K562 (cell line): ENCODE results near the gene ATG10. TPM values are rescaled to one million over a fixed set of nuclear protein-coding genes. Genes with fewer than 3 reads are reported as not detected.

Experiments
- ATAC-seq: fragments of 200-7000 bp; cut with Tn5 transposase; 3 replicates; pipeline ENCODE4 v1.9.1; 2020; ENCODE audit warnings: moderate library complexity
- BruUV-seq: library from RNA; stranded (reverse); fragments of 400-500 nt; replicated peaks from 2 replicates; lab custom pipeline; 2021; lab: Mats Ljungman, UMichigan
- CTCF ChIA-PET: fragments of 300-600 bp; formaldehyde crosslinking; extraction: SDS; loops from one replicate; lab custom pipeline; 2021; ENCODE audit warnings: low intra/inter-chr PET ratio; lab: Yijun Ruan, JAX
- POLR2A ChIA-PET: fragments of 300-600, 350-650 bp; sonication (Branson Sonifier 250); formaldehyde crosslinking; extraction: SDS; loops from one replicate; lab custom pipeline; 2021; ENCODE audit warnings: antibody characterized with exemption, inconsistent platforms; lab: Yijun Ruan, JAX
- DNase-seq, 4 experiments: peaks; one replicate each; pipeline versions ENCODE4 v3.0.0 to v3.0.0-alpha.2; 2011 to 2018; ENCODE audit warnings: low spot score in 3 of 4, mixed read lengths in 3 of 4; ENCODE audit errors: extremely low read depth in 1 of 4
- FAIRE-seq: peaks from 2 replicates; lab custom pipeline; 2011; peaks lifted over from hg19 to GRCh38; lab: Jason Lieb, UNC
- H2AFZ ChIP-seq: 2 replicates; pipeline ENCODE4 v1.6.0; 2011; ENCODE audit warnings: low read depth, low read length, control low read depth, inconsistent platforms
- H3K27ac ChIP-seq: fragments of 200-600 bp; 3 replicates; pipeline ENCODE4 v1.8.0; 2011; ENCODE audit warnings: low read depth, mild to moderate bottlenecking, control low read depth, inconsistent platforms, low read length, moderate library complexity, mixed read lengths; ENCODE audit errors: extremely low read depth
- H3K27me3 ChIP-seq, 2 experiments: fragments of 300-600 bp in 1 of 2; 2 replicates in 1 of 2; 3 replicates in 1 of 2; pipeline versions ENCODE4 v1.6.0 to v1.8.0; 2011; ENCODE audit warnings: inconsistent platforms in 2 of 2, low read length in 2 of 2, mild to moderate bottlenecking in 1 of 2, mixed read lengths in 1 of 2, moderate library complexity in 1 of 2; ENCODE audit not compliant: control insufficient read depth in 2 of 2, insufficient read depth in 2 of 2
- H3K36me3 ChIP-seq: fragments of 300-600 bp; 3 replicates; pipeline ENCODE4 v1.8.0; 2011; ENCODE audit warnings: mild to moderate bottlenecking, low read length, inconsistent platforms; ENCODE audit not compliant: control insufficient read depth, insufficient read depth
- H3K4me1 ChIP-seq, 2 experiments: fragments of 200-600 bp in 1 of 2; replicated peaks in 1 of 2; 2 replicates in 1 of 2; 3 replicates in 1 of 2; pipeline versions ENCODE4 v1.5.1 to v1.8.0; 2011; ENCODE audit warnings: inconsistent platforms in 2 of 2, low read length in 2 of 2, mild to moderate bottlenecking in 1 of 2, mixed read lengths in 1 of 2, moderate library complexity in 1 of 2; ENCODE audit not compliant: control insufficient read depth in 2 of 2, insufficient read depth in 2 of 2
- H3K4me2 ChIP-seq: 2 replicates; pipeline ENCODE4 v1.6.1; 2011; ENCODE audit warnings: low read length, control low read depth, inconsistent platforms, mixed read lengths; ENCODE audit not compliant: insufficient read depth
- H3K4me3 ChIP-seq: fragments of 200-600 bp; sonication (generic), shearing (Covaris generic); 2 replicates; pipeline ENCODE4 v1.5.1; 2016; ENCODE audit warnings: control low read depth, inconsistent platforms
- H3K79me2 ChIP-seq: fragments of 200-600 bp; 3 replicates; pipeline ENCODE4 v1.8.0; 2011; ENCODE audit warnings: low read length, inconsistent platforms; ENCODE audit not compliant: control insufficient read depth, insufficient read depth
- H3K9ac ChIP-seq, 2 experiments: 2 replicates each; pipeline versions ENCODE4 v1.6.0 to v1.6.1; 2011; ENCODE audit warnings: low read depth in 2 of 2, low read length in 2 of 2, control low read depth in 1 of 2, inconsistent platforms in 1 of 2, mild to moderate bottlenecking in 1 of 2, mixed read lengths in 1 of 2; ENCODE audit not compliant: insufficient read depth in 1 of 2
- H3K9me1 ChIP-seq: one replicate; pipeline ENCODE4 v1.6.0; 2011; ENCODE audit warnings: inconsistent platforms, mild to moderate bottlenecking, low read length, moderate library complexity; ENCODE audit not compliant: control insufficient read depth, insufficient read depth
- H3K9me3 ChIP-seq: replicated peaks from 2 replicates; pipeline ENCODE4 v1.5.1; 2011; ENCODE audit warnings: low read depth, low read length, inconsistent platforms; ENCODE audit not compliant: control insufficient read depth, insufficient read depth
- H4K20me1 ChIP-seq: replicated peaks from 2 replicates; pipeline ENCODE4 v1.6.1; 2011; ENCODE audit warnings: low read length, inconsistent platforms, mixed read lengths; ENCODE audit not compliant: control insufficient read depth, insufficient read depth
- ARID1B ChIP-seq: fragments of 450-650 bp; IDR thresholded peaks from 2 replicates; pipeline ENCODE4 v1.6.1; 2016; ENCODE audit warnings: antibody characterized with exemption, mild to moderate bottlenecking, inconsistent platforms
- ASH1L ChIP-seq: fragments of 450-650 bp; IDR thresholded peaks from 2 replicates; pipeline ENCODE4 v1.6.1; 2018; ENCODE audit warnings: borderline replicate concordance, mild to moderate bottlenecking, low read depth; ENCODE audit not compliant: partially characterized antibody
- CEBPG ChIP-seq, 3 experiments: fragments of 200-800 bp in 1 of 3; sonication (Bioruptor generic) in 1 of 3; sonication (generic) in 1 of 3; formaldehyde crosslinking in 1 of 3; IDR thresholded peaks in 2 of 3; conservative IDR thresholded peaks in 1 of 3; 2 replicates each; pipeline versions ENCODE4 v1.6.1 to v1.8.0; 2016 to 2022; ENCODE audit warnings: missing compliant biosample characterization in 2 of 3, missing genetic modification characterization in 2 of 3, mild to moderate bottlenecking in 1 of 3, missing genetic modification reagents in 1 of 3
- DIDO1 ChIP-seq: fragments of 450-650 bp; IDR thresholded peaks from 2 replicates; pipeline ENCODE4 v1.6.1; 2016; ENCODE audit warnings: low read depth, missing biosample characterization, missing genetic modification characterization
- FOSL1 ChIP-seq: fragments of 200-800 bp; sonication (Bioruptor generic); conservative IDR thresholded peaks from 2 replicates; pipeline ENCODE4 v1.6.1; 2016; ENCODE audit warnings: missing genetic modification characterization, missing compliant biosample characterization
- GABPA ChIP-seq: fragments of 200-800 bp; sonication (Bioruptor generic); conservative IDR thresholded peaks from 2 replicates; pipeline ENCODE4 v1.6.1; 2016; ENCODE audit warnings: low read depth, missing genetic modification characterization, missing compliant biosample characterization
- ZBED1 ChIP-seq: IDR thresholded peaks from 2 replicates; pipeline ENCODE4 v1.6.1; 2014
- WGBS: fragments of 100-300 bp; shearing (Covaris generic); methylation state at CpG from one replicate; pipeline ENCODE4 v1.1.6; 2016; ENCODE audit warnings: low coverage, mixed read lengths; ENCODE audit not compliant: insufficient coverage; ENCODE audit errors: missing lambda C conversion rate; 5-methylcytosine and 5-hydroxymethylcytosine counted together
- in situ Hi-C: fragments of 300-500 bp; cut with MboI; formaldehyde crosslinking; loops from 4 replicates; pipeline ENCODE4 v1.15.0; 2018; ENCODE audit warnings: inconsistent platforms, mixed read lengths
- intact Hi-C: fragments of 100-400 bp; cut with micrococcal nuclease; formaldehyde crosslinking; loops from 2 replicates; pipeline ENCODE4 v1.14.2; 2022
- polyA plus RNA-seq, 8 experiments: library from polyadenylated mRNA; depleted of rRNA in 4 of 8; stranded (reverse) in 5 of 8; unstranded in 3 of 8; fragments of >200 nt; fragmentation: Nextera tagmentation in 2 of 8; fragmentation: Illumina TruSeq in 1 of 8; extraction: Ambion mirVana in 2 of 8; extraction: Trizol in 1 of 8; gene quantifications; 2 replicates each; pipeline versions ENCODE4 v1.2.1 to v1.2.3, GENCODE V29; 2011 to 2014; ENCODE audit warnings: inconsistent platforms in 1 of 8, missing spikeins in 1 of 8
- total RNA-seq, 7 experiments: library from RNA; depleted of rRNA in 6 of 7; stranded (reverse); fragments of >200 nt in 6 of 7; fragmentation: Illumina TruSeq in 2 of 7; extraction: Trizol in 2 of 7; gene quantifications; 2 replicates each; pipeline versions ENCODE4 v1.2.1 to v1.2.3, GENCODE V29; 2011 to 2021; ENCODE audit warnings: low replicate concordance in 1 of 7
- TF ChIP-seq, protein P1 (sequence below): fragments of 450-650 bp; IDR thresholded peaks from one replicate; pipeline ENCODE4 v1.6.1; 2018; ENCODE audit warnings: mild to moderate bottlenecking, moderate library complexity; ENCODE audit not compliant: partially characterized antibody
- TF ChIP-seq, protein P2 (sequence below), 2 experiments: fragments of 450-650 bp in 1 of 2; sonication (generic) in 1 of 2; formaldehyde crosslinking in 1 of 2; IDR thresholded peaks in 1 of 2; conservative IDR thresholded peaks in 1 of 2; 2 replicates each; pipeline versions ENCODE4 v1.6.1 to v1.8.1; 2016 to 2023; ENCODE audit warnings: mild to moderate bottlenecking in 2 of 2, moderate library complexity in 2 of 2, inconsistent platforms in 1 of 2, missing genetic modification reagents in 1 of 2
- TF ChIP-seq, protein P3 (sequence below): fragments of 450-650 bp; IDR thresholded peaks from 2 replicates; pipeline ENCODE4 v1.6.1; 2016; ENCODE audit warnings: missing biosample characterization, missing genetic modification characterization

The ATG10 gene
- total and polyA plus RNA-seq, 9 of the 15 experiments (the other 6 are each of a cell fraction or from before 2014, with no cell fraction given) = 7.0 to 18.8 (median 14.6) TPM

DNA sequence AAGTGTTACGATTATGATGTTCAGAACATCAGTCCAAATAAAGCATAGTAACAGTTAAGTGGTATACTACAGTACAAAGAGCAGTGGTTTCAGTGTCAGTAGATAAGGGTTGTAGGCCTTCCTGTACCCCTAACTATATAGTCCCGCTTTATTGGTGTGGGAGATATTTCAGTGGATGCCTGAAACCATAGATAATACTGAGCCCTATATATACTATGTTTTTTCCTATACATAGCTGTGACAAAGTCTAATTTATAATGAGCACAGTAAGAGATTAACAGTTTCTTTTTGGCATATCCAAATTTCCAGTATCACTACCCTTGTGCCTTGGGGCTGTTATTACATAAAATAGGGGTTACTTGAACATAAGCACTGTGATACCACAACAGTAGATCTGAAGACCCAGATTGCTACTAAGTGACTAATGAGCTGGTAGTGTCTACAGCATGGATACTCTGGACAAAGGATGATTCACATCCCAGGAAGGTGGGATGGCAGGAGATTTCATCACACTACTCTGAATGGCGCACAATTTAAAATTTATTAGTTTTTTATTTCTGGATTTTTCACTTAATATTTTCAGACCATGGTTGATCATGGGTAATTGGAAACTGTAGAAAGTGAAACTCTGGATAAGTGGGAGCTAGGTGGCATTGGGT is 187.1 kb downstream of the ATG10 start:
- Histone ChIP-seq H3K9me1 (no peaks in the 10 kb centered on the region), H4K20me1 (no peaks in the 10 kb centered on the region), H3K27ac (no peak overlapping the region), H3K79me2 (no peaks in the 10 kb centered on the region), H3K4me1 (no peaks in the 10 kb centered on the region), H3K9me3 (no peaks in the 10 kb centered on the region), H2AFZ (no peak overlapping the region), H3K27me3 (no peaks in the 10 kb centered on the region), H3K4me2 (no peak overlapping the region), H3K4me3 (no peak overlapping the region), H3K9ac (no peak overlapping the region), H3K36me3 (no peaks in the 10 kb centered on the region)
- ATAC-seq = no peak; the same call in 2 of the 3 replicates
- no TSS peak for BruUV-seq
- ChIA-PET POLR2A (interaction anchor here (0.6 to 0.9 kb wide), 2 partner anchors 10 to 179 kb away, joined by 4 read pairs; no protein-coding TSS in a partner anchor), CTCF (no interaction called here)
- in situ Hi-C loops (loop anchor here (25.0 kb wide), 1 partner anchor 647 kb away; no protein-coding TSS in a partner anchor), intact Hi-C loops (no loop called here)
- WGBS = 70% methylated on average over 3 of the region's 3 CpGs
- no peak for DNase-seq
- no peak for FAIRE-seq
- no peak for TF ChIP-seq ZBED1
- TF ChIP-seq, protein P1, sequence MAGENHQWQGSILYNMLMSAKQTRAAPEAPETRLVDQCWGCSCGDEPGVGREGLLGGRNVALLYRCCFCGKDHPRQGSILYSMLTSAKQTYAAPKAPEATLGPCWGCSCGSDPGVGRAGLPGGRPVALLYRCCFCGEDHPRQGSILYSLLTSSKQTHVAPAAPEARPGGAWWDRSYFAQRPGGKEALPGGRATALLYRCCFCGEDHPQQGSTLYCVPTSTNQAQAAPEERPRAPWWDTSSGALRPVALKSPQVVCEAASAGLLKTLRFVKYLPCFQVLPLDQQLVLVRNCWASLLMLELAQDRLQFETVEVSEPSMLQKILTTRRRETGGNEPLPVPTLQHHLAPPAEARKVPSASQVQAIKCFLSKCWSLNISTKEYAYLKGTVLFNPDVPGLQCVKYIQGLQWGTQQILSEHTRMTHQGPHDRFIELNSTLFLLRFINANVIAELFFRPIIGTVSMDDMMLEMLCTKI = no peak
- TF ChIP-seq CEBPG (CRISPR knock-in tag; IDR thresholded peaks at IDR 0.05) = peak; percentile 39; the same call in 1 of the 2 replicates
- peak in 1 of 2 experiments; percentile 93; a peak in 2 of 4 replicates for TF ChIP-seq CEBPG (tag; conservative IDR thresholded peaks at IDR 0.05 in 1 of 2, IDR thresholded peaks at IDR 0.05 in 1 of 2)
- TF ChIP-seq GABPA (tag) = 0 out of 2 replicates have a peak, but pooled peaks have one; percentile 21
- TF ChIP-seq, protein P2, sequence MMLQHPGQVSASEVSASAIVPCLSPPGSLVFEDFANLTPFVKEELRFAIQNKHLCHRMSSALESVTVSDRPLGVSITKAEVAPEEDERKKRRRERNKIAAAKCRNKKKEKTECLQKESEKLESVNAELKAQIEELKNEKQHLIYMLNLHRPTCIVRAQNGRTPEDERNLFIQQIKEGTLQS (IDR thresholded peaks at IDR 0.05) = peak; percentile 74
- TF ChIP-seq, protein P2 (CRISPR knock-in tag; conservative IDR thresholded peaks at IDR 0.05) = no peak
- 0 out of 2 replicates have a peak, but pooled peaks have one; percentile 9 for TF ChIP-seq ARID1B
- no peak for TF ChIP-seq ASH1L
- peak; percentile 80 for TF ChIP-seq FOSL1 (tag)
- TF ChIP-seq DIDO1 (tag) = no peak
- TF ChIP-seq, protein P3, sequence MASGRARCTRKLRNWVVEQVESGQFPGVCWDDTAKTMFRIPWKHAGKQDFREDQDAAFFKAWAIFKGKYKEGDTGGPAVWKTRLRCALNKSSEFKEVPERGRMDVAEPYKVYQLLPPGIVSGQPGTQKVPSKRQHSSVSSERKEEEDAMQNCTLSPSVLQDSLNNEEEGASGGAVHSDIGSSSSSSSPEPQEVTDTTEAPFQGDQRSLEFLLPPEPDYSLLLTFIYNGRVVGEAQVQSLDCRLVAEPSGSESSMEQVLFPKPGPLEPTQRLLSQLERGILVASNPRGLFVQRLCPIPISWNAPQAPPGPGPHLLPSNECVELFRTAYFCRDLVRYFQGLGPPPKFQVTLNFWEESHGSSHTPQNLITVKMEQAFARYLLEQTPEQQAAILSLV (tag) = no peak
